Measurements from ENCODE around the gene PTPRU.

Gene PTPRU

GRCh38 chr1:29343476-29343875 is 107.2 kb downstream of the PTPRU start:
- no peak for DNase-seq

GRCh38 chr1:29343908-29344307 is 107.6 kb downstream of the PTPRU start:
- no peak for DNase-seq

- no peak for DNase-seq
Observed at GRCh38 chr1:29344336-29344735, 108.0 kb downstream of the PTPRU start.

GRCh38 chr1:29346576-29346975 is 110.3 kb downstream of the PTPRU start:
- no peak for DNase-seq

GRCh38 chr1:29349871-29350491 is 113.7 kb downstream of the PTPRU start:
- DNase-seq, result no peak

- DNase-seq, result no peak
Observed at GRCh38 chr1:29352719-29353420, 116.5 kb downstream of the PTPRU start.

GRCh38 chr1:29354511-29355098 is 118.3 kb downstream of the PTPRU start:
- DNase-seq, result no peak

GRCh38 chr1:29355375-29355774 is 119.1 kb downstream of the PTPRU start:
- DNase-seq, result no peak

- DNase-seq, result no peak
Observed at GRCh38 chr1:29356663-29357062, 120.3 kb downstream of the PTPRU start.

- no peak for DNase-seq
Observed at GRCh38 chr1:29357452-29357851, 121.1 kb downstream of the PTPRU start.

- DNase-seq, result no peak
Observed at GRCh38 chr1:29358183-29358582, 121.9 kb downstream of the PTPRU start.

- no peak for DNase-seq
Observed at GRCh38 chr1:29360768-29361167, 124.4 kb downstream of the PTPRU start.

- DNase-seq, result no peak
Observed at GRCh38 chr1:29361686-29362085, 125.4 kb downstream of the PTPRU start.

GRCh38 chr1:29362116-29362515 is 125.8 kb downstream of the PTPRU start:
- no peak for DNase-seq

- DNase-seq, result no peak
Observed at GRCh38 chr1:29362764-29363163, 126.4 kb downstream of the PTPRU start.

GRCh38 chr1:29363536-29363935 is 127.2 kb downstream of the PTPRU start:
- DNase-seq, result no peak

GRCh38 chr1:29364101-29364678 is 127.9 kb downstream of the PTPRU start:
- DNase-seq, result no peak

- no peak for DNase-seq
Observed at GRCh38 chr1:29365906-29366670, 129.8 kb downstream of the PTPRU start.

- no peak for DNase-seq
Observed at GRCh38 chr1:29368936-29369932, 132.9 kb downstream of the PTPRU start.

GRCh38 chr1:29370067-29370466 is 133.7 kb downstream of the PTPRU start:
- DNase-seq, result no peak

- DNase-seq, result no peak
Observed at GRCh38 chr1:29371332-29371731, 135.0 kb downstream of the PTPRU start.

- no peak for DNase-seq
Observed at GRCh38 chr1:29372108-29372507, 135.8 kb downstream of the PTPRU start.

Measured in SIG-M5 (cell line).